Transverse colon (tissue), 4 donors: ENCODE measurements around the gene CLCNKA. TPM values are rescaled to one million over a fixed set of nuclear protein-coding genes. Genes with fewer than 3 reads are reported as not detected.

Source experiments
- DNase-seq: peaks from one replicate; pipeline ENCODE4 v3.0.0-alpha.2; 2019
- H3K27ac ChIP-seq, 4 donors: fragments of 200-600 bp; sonication (generic); 2 replicates each; pipeline ENCODE4 v1.5.1; 2016 to 2018; ENCODE audit warnings: inconsistent platforms in 4 of 4
- H3K27me3 ChIP-seq: fragments of 200-600 bp; sonication (generic); 2 replicates; pipeline ENCODE4 v1.5.1; 2017; ENCODE audit warnings: inconsistent platforms
- H3K36me3 ChIP-seq, 4 donors: fragments of 200-600 bp; sonication (generic); 2 replicates each; pipeline ENCODE4 v1.5.1; 2017 to 2019; ENCODE audit warnings: inconsistent platforms in 4 of 4
- H3K4me1 ChIP-seq, 4 donors: fragments of 200-600 bp; sonication (generic); 2 replicates each; pipeline ENCODE4 v1.5.1; 2017 to 2020; ENCODE audit warnings: inconsistent platforms in 4 of 4
- H3K4me3 ChIP-seq, 4 donors: fragments of 200-600 bp; sonication (generic); 1 replicate in 1 of 4; 2 replicates in 3 of 4; pipeline versions ENCODE4 v1.5.1 to v1.6.1; 2017 to 2019; ENCODE audit warnings: inconsistent platforms in 4 of 4
- H3K9me3 ChIP-seq, 2 donors: fragments of 200-600 bp; sonication (generic); 2 replicates each; pipeline ENCODE4 v1.5.1; 2017 to 2019; ENCODE audit warnings: inconsistent platforms in 2 of 2
- CTCF ChIP-seq, 5 experiments: fragments of 200-600 bp in 3 of 5; fragments of 450-650 bp in 2 of 5; sonication (generic) in 3 of 5; IDR thresholded peaks; 1 replicate in 2 of 5; 2 replicates in 3 of 5; pipeline ENCODE4 v1.5.1; 2016 to 2017; ENCODE audit warnings: antibody characterized with exemption in 5 of 5, inconsistent platforms in 3 of 5, mild to moderate bottlenecking in 2 of 5, moderate library complexity in 1 of 5
- EP300 ChIP-seq: sonication (generic); formaldehyde crosslinking; IDR thresholded peaks from one replicate; pipeline ENCODE4 v1.6.1; 2017; ENCODE audit warnings: antibody characterized with exemption, low read depth
- POLR2A ChIP-seq: fragments of 450-650 bp; IDR thresholded peaks from one replicate; pipeline ENCODE4 v1.6.1; 2016; ENCODE audit warnings: antibody characterized with exemption, mild to moderate bottlenecking, moderate library complexity
- POLR2AphosphoS5 ChIP-seq, 3 donors: sonication (generic); formaldehyde crosslinking; IDR thresholded peaks; one replicate each; pipeline ENCODE4 v1.6.1; 2016; ENCODE audit warnings: antibody characterized with exemption in 3 of 3
- WGBS, 2 donors: methylation state at CpG; one replicate each; pipeline ENCODE4 v1.1.5; 2018; ENCODE audit warnings: low coverage in 1 of 2; 5-methylcytosine and 5-hydroxymethylcytosine counted together
- in situ Hi-C, 4 donors: fragments of 200-750 bp; cut with MboI; loops; one replicate each; pipeline versions ENCODE4 v1.15.0 to v1.15.1; 2017; ENCODE audit warnings: low sequenced_read_pairs in 3 of 4, low pct_ligation_motif_present in 1 of 4, low pct_unique_long_range_greater_than_20kb in 1 of 4
- intact Hi-C: fragments of 100-400 bp; cut with DNase I; formaldehyde crosslinking; loops from one replicate; pipeline ENCODE4 v1.15.1; 2023; ENCODE audit warnings: low total_unique reads
- total RNA-seq, 4 donors: library from RNA; depleted of rRNA; stranded (reverse); fragments of >200 nt; gene quantifications; one replicate each; pipeline ENCODE4 v1.1.0, GENCODE V29; 2016

CLCNKA gene
- total RNA-seq, 4 donors from 2014 or later = 0.68 to 21.7 (median 0.79) TPM; not detected in 1

- no peak for DNase-seq
- in situ Hi-C loops (loop anchor here (10.0 to 25.0 kb wide), 3 partner anchors 168 to 178 kb away; partner anchors contain the start of gene UQCRHL (in 3 of the 4)), intact Hi-C loops (no loop called here)
- H3K36me3 ChIP-seq = no peaks in the 10 kb centered on the region
- H3K4me3 ChIP-seq = no peak overlapping the region
- no peaks in the 10 kb centered on the region for H3K9me3 ChIP-seq
- TF ChIP-seq EP300 = no peak
- no peak for TF ChIP-seq POLR2A
- no peak for TF ChIP-seq CTCF (IDR thresholded peaks at IDR 0.05)
- TF ChIP-seq POLR2AphosphoS5 (IDR thresholded peaks at IDR 0.05) = no peak
- H3K27me3 ChIP-seq = no peaks in the 10 kb centered on the region
- no peak overlapping the region for H3K27ac ChIP-seq
- H3K4me1 ChIP-seq = no peaks in the 10 kb centered on the region
- 34 to 43% methylated on average over 1 of the region's 1 CpG for WGBS, 2 donors
Observed at GRCh38 chr1:15983275-15983674, 38.6 kb upstream of the CLCNKA start.

DNA sequence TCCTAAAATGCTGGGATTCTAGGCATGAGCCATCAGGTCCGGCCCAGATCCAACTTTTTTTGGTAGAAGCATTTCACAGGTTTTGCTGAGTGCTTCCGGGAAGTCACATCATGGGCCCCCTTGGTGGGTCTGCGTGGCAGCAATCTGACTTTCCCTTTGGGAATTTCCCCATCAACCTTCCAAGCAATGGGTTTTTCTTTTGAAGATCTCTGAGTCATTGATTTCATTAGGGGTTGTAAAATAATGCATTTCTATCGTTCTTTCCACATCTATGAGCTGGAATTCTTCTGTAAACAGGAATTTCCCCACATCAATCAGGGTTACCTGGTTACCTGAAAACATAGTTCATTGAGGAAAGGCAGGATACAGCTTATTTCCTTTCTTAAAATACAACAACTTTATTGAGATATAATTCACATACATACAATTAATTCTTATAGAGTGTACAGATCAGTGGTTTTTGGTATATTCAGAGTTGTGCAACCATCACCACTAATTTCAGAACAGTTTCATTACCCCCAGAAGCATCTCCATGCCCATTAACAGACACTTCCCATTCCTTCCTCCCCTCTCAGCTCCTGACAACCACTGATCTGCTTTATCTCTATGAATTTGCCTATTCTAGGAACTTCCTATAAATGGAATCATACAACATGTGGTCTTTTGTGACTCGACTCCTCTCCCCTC is 36.1 kb upstream of the CLCNKA start:
- in situ Hi-C loops = loop anchor here (10.0 to 25.0 kb wide), 3 partner anchors 171 to 181 kb away; partner anchors contain the start of gene UQCRHL (in 3 of the 4)
- intact Hi-C loops = no loop called here
- H3K9me3 ChIP-seq = no peaks in the 10 kb centered on the region
- H3K4me1 ChIP-seq = no peaks in the 10 kb centered on the region
- H3K4me3 ChIP-seq = no peak overlapping the region
- WGBS, 2 donors = 29 to 49% methylated on average over 2 to 5 of the region's 5 CpGs
- H3K27me3 ChIP-seq = no peaks in the 10 kb centered on the region
- H3K27ac ChIP-seq = no peak overlapping the region
- no peak for DNase-seq
- TF ChIP-seq EP300 = no peak
- TF ChIP-seq POLR2AphosphoS5 (IDR thresholded peaks at IDR 0.05) = no peak
- no peak for TF ChIP-seq CTCF (IDR thresholded peaks at IDR 0.05)
- no peak for TF ChIP-seq POLR2A
- H3K36me3 ChIP-seq = no peaks in the 10 kb centered on the region

DNA sequence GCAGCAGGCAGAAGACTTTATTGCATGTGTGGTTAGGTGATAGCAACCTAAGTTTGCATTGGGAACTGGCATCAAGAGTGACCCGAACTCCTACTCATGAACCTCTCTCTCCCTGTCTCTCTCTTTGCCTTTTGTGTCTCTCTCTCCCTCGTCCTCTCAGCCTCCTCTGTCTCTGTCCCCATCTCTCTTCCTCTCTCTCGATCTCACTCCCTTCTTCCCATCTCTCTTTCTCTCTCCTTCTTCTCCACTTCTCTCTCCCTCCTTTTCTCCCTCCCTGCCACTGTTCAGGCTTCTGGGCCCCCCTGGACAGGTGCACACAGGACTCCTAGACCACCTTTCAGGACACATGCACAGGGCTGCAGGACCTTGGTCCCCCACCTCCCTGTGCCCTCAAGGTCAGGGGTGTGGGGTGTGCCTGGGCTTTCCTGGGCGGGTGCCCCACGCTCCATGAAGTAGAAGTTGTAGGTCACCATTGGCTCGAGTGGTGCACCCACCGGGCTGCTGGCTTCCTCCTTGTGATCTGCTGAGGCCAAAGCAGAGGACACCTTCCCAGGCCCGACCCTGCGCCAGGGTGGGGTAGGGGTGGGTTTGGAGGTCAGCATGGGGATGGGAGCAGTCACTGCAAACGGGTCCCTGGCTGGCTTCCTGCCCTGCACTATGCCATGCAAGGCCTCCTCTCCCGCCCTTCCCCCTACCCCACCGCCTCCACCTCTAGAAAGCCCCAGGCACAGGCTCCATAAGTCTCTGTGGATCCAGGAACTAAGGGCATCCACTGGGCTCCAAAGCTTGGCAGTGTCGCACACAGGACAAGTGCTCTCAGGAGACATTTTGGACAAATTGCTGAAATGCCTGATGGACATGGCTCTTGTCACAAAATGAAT is 32.7 kb upstream of the CLCNKA start:
- Histone ChIP-seq H3K36me3 (no peaks in the 10 kb centered on the region), H3K27me3 (no peaks in the 10 kb centered on the region), H3K4me1 (no peaks in the 10 kb centered on the region), H3K9me3 (no peaks in the 10 kb centered on the region), H3K27ac (no peak overlapping the region), H3K4me3 (no peak overlapping the region)
- DNase-seq = no peak
- no peak for TF ChIP-seq EP300
- no peak for TF ChIP-seq CTCF (IDR thresholded peaks at IDR 0.05)
- TF ChIP-seq POLR2A = no peak
- TF ChIP-seq POLR2AphosphoS5 (IDR thresholded peaks at IDR 0.05) = no peak
- in situ Hi-C loops (loop anchor here (10.0 to 25.0 kb wide), 3 partner anchors 174 to 184 kb away; partner anchors contain the start of gene UQCRHL (in 3 of the 4)), intact Hi-C loops (no loop called here)
- WGBS, 2 donors = 83 to 91% methylated on average over 4 to 13 of the region's 13 CpGs

GRCh38 chr1:15989776-15990175 is 32.1 kb upstream of the CLCNKA start:
- no peaks in the 10 kb centered on the region for H3K4me1 ChIP-seq
- no peak overlapping the region for H3K27ac ChIP-seq
- no peaks in the 10 kb centered on the region for H3K36me3 ChIP-seq
- 72% methylated on average over 5 of the region's 9 CpGs; no CpG with 5 or more reads in 1 of the 2 donors for WGBS, 2 donors
- in situ Hi-C loops = loop anchor here (10.0 to 25.0 kb wide), 3 partner anchors 175 to 185 kb away; partner anchors contain the start of gene UQCRHL (in 3 of the 4)
- TF ChIP-seq POLR2A (no peak), CTCF (IDR thresholded peaks at IDR 0.05) (no peak), POLR2AphosphoS5 (IDR thresholded peaks at IDR 0.05) (no peak), EP300 (no peak)
- DNase-seq = no peak
- no peaks in the 10 kb centered on the region for H3K27me3 ChIP-seq
- no peaks in the 10 kb centered on the region for H3K9me3 ChIP-seq
- H3K4me3 ChIP-seq = no peak overlapping the region
- intact Hi-C loops = loop anchor here (10.0 kb wide), 1 partner anchor 175 kb away; no protein-coding TSS in a partner anchor
